Right lobe of liver (tissue), 6 donors: ENCODE measurements around the gene ARHGAP42. TPM values are rescaled to one million over a fixed set of nuclear protein-coding genes. Genes with fewer than 3 reads are reported as not detected.

ENCODE experiments used
- ATAC-seq, 4 donors: fragments of 200-7000 bp; cut with Tn5 transposase; one replicate each; pipeline ENCODE4 v1.9.1; 2020; ENCODE audit warnings: mild to moderate bottlenecking in 4 of 4, moderate library complexity in 4 of 4
- DNase-seq, 3 donors: peaks; one replicate each; pipeline ENCODE4 v3.0.0-alpha.2; 2020
- H3K27ac ChIP-seq, 3 donors: fragments of 200-600 bp; one replicate each; pipeline ENCODE4 v1.8.0; 2022
- H3K27me3 ChIP-seq, 2 donors: fragments of 200-600 bp; one replicate each; pipeline ENCODE4 v1.8.0; 2022
- H3K36me3 ChIP-seq, 4 donors: fragments of 200-600 bp; sonication (generic) in 1 of 4; one replicate each; pipeline versions ENCODE4 v1.5.1 to v1.8.0; 2017 to 2022; ENCODE audit warnings: control low read depth in 1 of 4
- H3K4me1 ChIP-seq, 4 donors: fragments of 200-600 bp; sonication (generic) in 1 of 4; one replicate each; pipeline versions ENCODE4 v1.5.1 to v1.8.0; 2017 to 2022; ENCODE audit warnings: control low read depth in 1 of 4
- H3K4me3 ChIP-seq, 3 donors: fragments of 200-600 bp; one replicate each; pipeline ENCODE4 v1.8.0; 2022
- H3K9me3 ChIP-seq, 4 donors: fragments of 200-600 bp; sonication (generic) in 1 of 4; one replicate each; pipeline versions ENCODE4 v1.5.1 to v1.8.0; 2017 to 2022; ENCODE audit warnings: control low read depth in 1 of 4
- POLR2A ChIP-seq: fragments of 450-650 bp; IDR thresholded peaks from one replicate; pipeline ENCODE4 v1.6.1; 2017; ENCODE audit warnings: antibody characterized with exemption, mild to moderate bottlenecking
- WGBS: methylation state at CpG from one replicate; pipeline ENCODE4 v1.1.6; 2018; ENCODE audit warnings: low coverage, low lambda C conversion rate; ENCODE audit not compliant: insufficient coverage; ENCODE audit errors: missing lambda C conversion rate; 5-methylcytosine and 5-hydroxymethylcytosine counted together
- intact Hi-C, 2 donors: fragments of 100-400 bp; cut with DNase I; formaldehyde crosslinking; loops; one replicate each; pipeline versions ENCODE4 v1.11.2 to v1.14.1; 2022
- total RNA-seq, 6 experiments: library from RNA; depleted of rRNA in 2 of 6; stranded (reverse); fragments of >200 nt in 2 of 6; fragmentation: NEBNext Ultra II Directional in 3 of 6; extraction: Animal tissue kit (Norgen Biotek cat#: 25700) in 3 of 6; gene quantifications; one replicate each; pipeline versions ENCODE4 v1.1.0 to v1.2.4, GENCODE V29; 2016 to 2023
- TF ChIP-seq, protein P1 (sequence below), 4 donors: fragments of 200-600 bp in 3 of 4; fragments of 450-650 bp in 1 of 4; IDR thresholded peaks; one replicate each; pipeline versions ENCODE4 v1.5.1 to v1.8.0; 2016 to 2022; ENCODE audit warnings: antibody characterized with exemption in 4 of 4, mild to moderate bottlenecking in 2 of 4
- donor health status: DM: no; HTN: yes; CAD: no.
- donor health status: DM: no; HTN: no; CAD: no.
- donor health status: DM: no; HTN: no; CAD: no.
- donor health status: DM: no; HTN: yes; CAD: no.
- donor health status: DM: no; HTN: yes; CAD: no.

The ARHGAP42 gene
- total RNA-seq, 6 experiments from 2014 or later: 8.7 to 15.8 (median 13.1) TPM

DNA sequence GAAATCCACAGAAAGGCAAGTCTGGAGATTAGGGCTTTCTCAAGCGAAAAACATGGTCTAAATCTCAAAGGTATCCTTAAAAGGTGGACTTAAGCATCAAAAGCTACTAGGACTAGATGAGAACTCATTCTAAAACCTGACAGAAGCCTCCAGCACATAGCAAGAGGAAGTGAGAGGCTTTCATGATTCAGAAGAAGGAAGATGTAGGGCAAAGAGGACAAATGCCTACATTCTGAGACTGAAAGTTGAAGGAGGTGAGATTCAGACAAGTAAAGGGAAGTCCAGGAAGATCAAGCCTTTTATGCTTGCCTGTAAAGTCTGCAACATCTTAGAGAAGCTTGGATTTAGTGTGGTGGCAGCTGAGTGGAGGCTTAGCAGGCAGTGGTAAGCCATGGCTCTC lies 343.6 kb downstream of the ARHGAP42 start:
- WGBS: 44% methylated on average over 1 of the region's 1 CpG
- no peaks in the 10 kb centered on the region for H3K36me3 ChIP-seq
- TF ChIP-seq, protein P1, sequence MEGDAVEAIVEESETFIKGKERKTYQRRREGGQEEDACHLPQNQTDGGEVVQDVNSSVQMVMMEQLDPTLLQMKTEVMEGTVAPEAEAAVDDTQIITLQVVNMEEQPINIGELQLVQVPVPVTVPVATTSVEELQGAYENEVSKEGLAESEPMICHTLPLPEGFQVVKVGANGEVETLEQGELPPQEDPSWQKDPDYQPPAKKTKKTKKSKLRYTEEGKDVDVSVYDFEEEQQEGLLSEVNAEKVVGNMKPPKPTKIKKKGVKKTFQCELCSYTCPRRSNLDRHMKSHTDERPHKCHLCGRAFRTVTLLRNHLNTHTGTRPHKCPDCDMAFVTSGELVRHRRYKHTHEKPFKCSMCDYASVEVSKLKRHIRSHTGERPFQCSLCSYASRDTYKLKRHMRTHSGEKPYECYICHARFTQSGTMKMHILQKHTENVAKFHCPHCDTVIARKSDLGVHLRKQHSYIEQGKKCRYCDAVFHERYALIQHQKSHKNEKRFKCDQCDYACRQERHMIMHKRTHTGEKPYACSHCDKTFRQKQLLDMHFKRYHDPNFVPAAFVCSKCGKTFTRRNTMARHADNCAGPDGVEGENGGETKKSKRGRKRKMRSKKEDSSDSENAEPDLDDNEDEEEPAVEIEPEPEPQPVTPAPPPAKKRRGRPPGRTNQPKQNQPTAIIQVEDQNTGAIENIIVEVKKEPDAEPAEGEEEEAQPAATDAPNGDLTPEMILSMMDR (IDR thresholded peaks at IDR 0.05): no peak
- no peak for TF ChIP-seq POLR2A

DNA sequence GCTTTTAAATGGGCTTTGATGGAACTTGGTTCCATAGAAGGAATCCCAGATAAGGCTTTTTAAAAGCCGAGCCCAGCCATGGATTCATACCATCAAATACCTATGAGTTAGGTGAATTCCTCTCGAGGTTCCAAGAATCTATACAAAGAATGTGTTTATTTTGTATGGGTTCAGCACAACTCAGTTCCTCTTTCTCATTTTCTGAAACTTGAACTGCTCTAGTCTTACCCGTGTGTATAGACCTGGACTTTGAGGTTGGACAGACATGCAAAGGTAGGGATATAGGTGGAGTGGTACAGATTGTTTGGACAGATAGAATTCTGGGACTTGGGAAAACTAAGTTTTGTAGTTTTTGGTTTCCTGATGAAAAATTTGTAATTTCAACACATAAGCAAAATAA lies 344.6 kb downstream of the ARHGAP42 start:
- WGBS: 50% methylated on average over 3 of the region's 3 CpGs
- Histone ChIP-seq H3K27ac (no peak overlapping the region), H3K4me3 (no peak overlapping the region), H3K36me3 (no peaks in the 10 kb centered on the region), H3K9me3 (no peaks in the 10 kb centered on the region), H3K4me1 (no peaks in the 10 kb centered on the region), H3K27me3 (no peaks in the 10 kb centered on the region)
- no peak for ATAC-seq
- intact Hi-C loops: no loop called here
- TF ChIP-seq, protein P1 (IDR thresholded peaks at IDR 0.05): no peak
- TF ChIP-seq POLR2A: no peak
- no peak for DNase-seq

More for the DNA sequence above, 343.6 kb downstream of the ARHGAP42 start:
- Histone ChIP-seq H3K4me3 (no peak overlapping the region), H3K27ac (no peak overlapping the region), H3K27me3 (no peaks in the 10 kb centered on the region), H3K9me3 (no peaks in the 10 kb centered on the region), H3K4me1 (no peaks in the 10 kb centered on the region)
- ATAC-seq: no peak
- intact Hi-C loops: no loop called here
- DNase-seq: no peak

DNA sequence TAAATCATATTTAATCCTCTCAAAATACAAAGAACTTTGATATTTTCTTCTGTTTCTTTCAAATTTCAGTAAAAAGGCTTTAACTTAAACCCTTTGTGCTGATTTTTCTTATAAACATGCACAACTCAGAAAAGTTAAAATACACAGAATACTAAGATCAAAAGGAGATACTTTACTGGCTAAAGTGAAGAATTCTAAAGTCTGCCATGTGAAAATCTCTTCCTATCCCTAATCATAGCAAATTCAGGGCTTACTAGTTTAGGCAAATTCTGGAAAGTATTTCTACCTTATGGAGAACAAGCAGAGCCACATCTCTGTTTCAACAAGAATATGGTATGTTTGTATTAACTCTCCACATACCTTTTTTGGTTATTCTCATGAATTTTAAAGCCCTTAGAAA lies 345.9 kb downstream of the ARHGAP42 start:
- no peaks in the 10 kb centered on the region for H3K9me3 ChIP-seq
- no peaks in the 10 kb centered on the region for H3K27me3 ChIP-seq
- TF ChIP-seq POLR2A: no peak
- TF ChIP-seq, protein P1 (IDR thresholded peaks at IDR 0.05): no peak
- H3K27ac ChIP-seq: no peak overlapping the region
- ATAC-seq (no peak), DNase-seq (no peak)
- H3K36me3 ChIP-seq: no peaks in the 10 kb centered on the region
- H3K4me1 ChIP-seq: no peaks in the 10 kb centered on the region
- intact Hi-C loops: no loop called here
- no peak overlapping the region for H3K4me3 ChIP-seq

DNA sequence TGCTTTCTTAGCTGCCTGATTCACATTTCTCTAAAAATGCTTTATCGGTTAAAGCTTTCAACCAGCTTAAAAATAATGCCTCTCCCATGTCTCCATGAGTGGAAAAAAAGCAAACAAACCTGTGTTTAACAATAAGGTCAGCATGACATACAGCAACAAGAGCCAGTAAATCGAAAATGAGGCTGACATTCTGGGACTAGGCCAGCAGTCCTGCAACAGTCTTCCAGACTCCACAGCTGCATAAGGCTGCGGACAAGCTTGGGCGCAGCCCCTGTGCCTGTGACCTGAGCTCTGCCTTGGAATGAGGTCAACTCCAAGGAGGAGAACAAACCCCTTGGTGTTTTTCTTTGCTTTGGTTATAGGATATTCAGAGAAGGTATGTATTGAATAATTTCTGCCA lies 347.0 kb downstream of the ARHGAP42 start:
- TF ChIP-seq, protein P1 (IDR thresholded peaks at IDR 0.05): no peak
- no peak for TF ChIP-seq POLR2A
- no peaks in the 10 kb centered on the region for H3K4me1 ChIP-seq
- H3K4me3 ChIP-seq: no peak overlapping the region
- no peak overlapping the region for H3K27ac ChIP-seq
- peak; percentile 47 to 99 (median 72) for ATAC-seq
- H3K36me3 ChIP-seq: no peaks in the 10 kb centered on the region
- H3K9me3 ChIP-seq: no peaks in the 10 kb centered on the region
- no peaks in the 10 kb centered on the region for H3K27me3 ChIP-seq
- intact Hi-C loops: no loop called here
- 29% methylated on average over 4 of the region's 4 CpGs for WGBS
- peak in 2 of 3 donors; percentile 44 to 48 for DNase-seq

DNA sequence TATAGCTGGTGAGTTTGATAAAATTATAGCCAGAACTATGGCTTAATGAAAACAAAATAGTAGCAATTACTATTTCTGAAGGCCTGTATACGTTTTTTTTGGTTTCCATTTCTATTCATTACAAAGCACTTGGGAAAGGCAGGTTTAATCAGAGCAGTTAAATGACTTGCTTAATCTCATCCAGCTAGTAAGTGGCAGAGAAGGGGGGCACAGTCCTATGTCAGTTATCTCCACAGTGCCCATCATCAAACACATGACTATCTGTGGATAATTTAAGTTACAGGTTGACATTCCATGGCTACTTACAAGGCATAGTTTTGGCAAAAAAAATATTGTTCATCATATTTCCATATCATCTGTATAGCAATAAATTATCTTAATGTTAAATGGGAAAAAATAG lies 348.8 kb downstream of the ARHGAP42 start:
- intact Hi-C loops: no loop called here
- Histone ChIP-seq H3K4me3 (no peak overlapping the region), H3K9me3 (no peaks in the 10 kb centered on the region), H3K27me3 (no peaks in the 10 kb centered on the region), H3K4me1 (no peaks in the 10 kb centered on the region), H3K36me3 (no peaks in the 10 kb centered on the region), H3K27ac (no peak overlapping the region)
- DNase-seq (no peak), ATAC-seq (no peak)
- 18% methylated on average over 1 of the region's 1 CpG for WGBS
- TF ChIP-seq, protein P1 (IDR thresholded peaks at IDR 0.05): no peak
- no peak for TF ChIP-seq POLR2A
